Left lung (tissue), 10 donors: Measurements from ENCODE around the gene STAM. TPM values are rescaled to one million over a fixed set of nuclear protein-coding genes. Genes with fewer than 3 reads are reported as not detected.

ENCODE experiments used
- ATAC-seq: fragments of 200-7000 bp; cut with Tn5 transposase; one replicate; pipeline ENCODE4 v1.9.1; 2020; ENCODE audit warnings: moderate library complexity
- DNase-seq, 4 donors: peaks; one replicate each; pipeline ENCODE4 v3.0.0-alpha.2; 2013 to 2020
- H3K27ac ChIP-seq, 2 donors: fragments of 200-600 bp; sonication (generic) in 1 of 2; one replicate each; pipeline versions ENCODE4 v1.5.0 to v1.8.0; 2020 to 2021
- H3K27me3 ChIP-seq, 2 donors: fragments of 200-600 bp; sonication (generic) in 1 of 2; one replicate each; pipeline versions ENCODE4 v1.5.0 to v1.8.0; 2020 to 2021
- H3K36me3 ChIP-seq, 2 donors: fragments of 200-600 bp; sonication (generic) in 1 of 2; one replicate each; pipeline versions ENCODE4 v1.5.0 to v1.8.0; 2020 to 2021
- H3K4me1 ChIP-seq, 2 donors: fragments of 200-600 bp; one replicate each; pipeline ENCODE4 v1.8.0; 2021
- H3K4me3 ChIP-seq, 2 donors: fragments of 200-600 bp; sonication (generic) in 1 of 2; one replicate each; pipeline versions ENCODE4 v1.5.0 to v1.8.0; 2020 to 2021; ENCODE audit warnings: mild to moderate bottlenecking in 1 of 2
- H3K9me3 ChIP-seq, 2 donors: fragments of 200-600 bp; sonication (generic) in 1 of 2; one replicate each; pipeline versions ENCODE4 v1.5.0 to v1.8.0; 2020 to 2021
- CTCF ChIP-seq, 2 donors: fragments of 200-600 bp; sonication (generic) in 1 of 2; IDR thresholded peaks; one replicate each; pipeline versions ENCODE4 v1.5.0 to v1.8.0; 2021; ENCODE audit warnings: antibody characterized with exemption in 2 of 2
- intact Hi-C, 2 donors: fragments of 100-400 bp; cut with DNase I; formaldehyde crosslinking; loops; one replicate each; pipeline versions ENCODE4 v1.11.2 to v1.14.2; 2022
- polyA plus RNA-seq, 6 donors: library from polyadenylated mRNA; unstranded; fragments of 120-200 nt; gene quantifications; one replicate each; pipeline ENCODE4 v1.2.1, GENCODE V29; 2013; ENCODE audit not compliant: insufficient read length in 6 of 6
- total RNA-seq, 2 donors: library from RNA; stranded (reverse); fragmentation: NEBNext Ultra II Directional; extraction: Animal tissue kit (Norgen Biotek cat#: 25700); gene quantifications; one replicate each; pipeline ENCODE4 v1.2.1, GENCODE V29; 2021
- donor health status: DM: no; HTN: yes; CAD: no.
- donor health status: DM: no; HTN: no; CAD: no.

Gene STAM
- total and polyA plus RNA-seq, 8 donors = 33.4 to 42.3 (median 37.8) TPM

GRCh38 chr10:17657103-17657500 is 13.2 kb downstream of the STAM start:
- peaks cover 0 to 5% of the 10 kb centered on the region in 2 donors for H3K9me3 ChIP-seq
- peak; percentile 45 for ATAC-seq
- no peaks in the 10 kb centered on the region for H3K27me3 ChIP-seq
- intact Hi-C loops = no loop called here
- H3K36me3 ChIP-seq = peaks cover 0 to 10% of the 10 kb centered on the region in 2 donors
- peak overlapping the region in 1 of 2 donors; percentile 7 for H3K27ac ChIP-seq
- no peak for TF ChIP-seq CTCF (IDR thresholded peaks at IDR 0.05)
- H3K4me3 ChIP-seq = no peak overlapping the region
- H3K4me1 ChIP-seq = peaks cover 0 to 31% of the 10 kb centered on the region in 2 donors
- no peak for DNase-seq

GRCh38 chr10:17659365-17659764 is 15.4 kb downstream of the STAM start:
- ATAC-seq (no peak), DNase-seq (no peak)
- Histone ChIP-seq H3K27ac (no peak overlapping the region), H3K4me1 (peaks cover 0 to 33% of the 10 kb centered on the region in 2 donors), H3K9me3 (no peaks in the 10 kb centered on the region), H3K4me3 (no peak overlapping the region), H3K27me3 (no peaks in the 10 kb centered on the region), H3K36me3 (peaks cover 0 to 10% of the 10 kb centered on the region in 2 donors)
- TF ChIP-seq CTCF (IDR thresholded peaks at IDR 0.05) = no peak
- intact Hi-C loops = no loop called here

GRCh38 chr10:17660921-17661320 is 17.0 kb downstream of the STAM start:
- no peak for DNase-seq
- Histone ChIP-seq H3K27me3 (no peaks in the 10 kb centered on the region), H3K4me1 (peaks cover 0 to 31% of the 10 kb centered on the region in 2 donors), H3K36me3 (peaks cover 0 to 10% of the 10 kb centered on the region in 2 donors), H3K4me3 (no peak overlapping the region), H3K27ac (no peak overlapping the region), H3K9me3 (no peaks in the 10 kb centered on the region)
- no peak for ATAC-seq
- intact Hi-C loops = no loop called here
- TF ChIP-seq CTCF (IDR thresholded peaks at IDR 0.05) = no peak

GRCh38 chr10:17661510-17661909 is 17.6 kb downstream of the STAM start:
- intact Hi-C loops = no loop called here
- Histone ChIP-seq H3K27ac (no peak overlapping the region), H3K27me3 (no peaks in the 10 kb centered on the region), H3K4me3 (no peak overlapping the region), H3K4me1 (peaks cover 0 to 35% of the 10 kb centered on the region in 2 donors), H3K9me3 (no peaks in the 10 kb centered on the region), H3K36me3 (peaks cover 0 to 10% of the 10 kb centered on the region in 2 donors)
- no peak for DNase-seq
- no peak for TF ChIP-seq CTCF (IDR thresholded peaks at IDR 0.05)
- ATAC-seq = no peak

GRCh38 chr10:17662193-17663138 is 18.5 kb downstream of the STAM start:
- ATAC-seq (no peak), DNase-seq (no peak)
- no peak overlapping the region for H3K4me3 ChIP-seq
- TF ChIP-seq CTCF (IDR thresholded peaks at IDR 0.05) = no peak
- H3K36me3 ChIP-seq = peaks cover 0 to 10% of the 10 kb centered on the region in 2 donors
- H3K9me3 ChIP-seq = no peaks in the 10 kb centered on the region
- peaks cover 0 to 34% of the 10 kb centered on the region in 2 donors for H3K4me1 ChIP-seq
- no peak overlapping the region for H3K27ac ChIP-seq
- intact Hi-C loops = no loop called here
- H3K27me3 ChIP-seq = no peaks in the 10 kb centered on the region
